HG03025 (cell line): ENCODE results near the gene MAP9.
"Not testable (repeated sequence)": the region's sequence is repeated elsewhere in the genome, so short reads cannot be mapped to it uniquely, and the experiment has no call there.

Experiments
- ATAC-seq: cut with Tn5 transposase; IDR thresholded peaks from one replicate; pipeline ENCODE4 v1.9.1; 2021; ENCODE audit warnings: mild to moderate bottlenecking, moderate library complexity; ENCODE audit not compliant: unreplicated experiment, low FRiP score

The MAP9 gene

DNA sequence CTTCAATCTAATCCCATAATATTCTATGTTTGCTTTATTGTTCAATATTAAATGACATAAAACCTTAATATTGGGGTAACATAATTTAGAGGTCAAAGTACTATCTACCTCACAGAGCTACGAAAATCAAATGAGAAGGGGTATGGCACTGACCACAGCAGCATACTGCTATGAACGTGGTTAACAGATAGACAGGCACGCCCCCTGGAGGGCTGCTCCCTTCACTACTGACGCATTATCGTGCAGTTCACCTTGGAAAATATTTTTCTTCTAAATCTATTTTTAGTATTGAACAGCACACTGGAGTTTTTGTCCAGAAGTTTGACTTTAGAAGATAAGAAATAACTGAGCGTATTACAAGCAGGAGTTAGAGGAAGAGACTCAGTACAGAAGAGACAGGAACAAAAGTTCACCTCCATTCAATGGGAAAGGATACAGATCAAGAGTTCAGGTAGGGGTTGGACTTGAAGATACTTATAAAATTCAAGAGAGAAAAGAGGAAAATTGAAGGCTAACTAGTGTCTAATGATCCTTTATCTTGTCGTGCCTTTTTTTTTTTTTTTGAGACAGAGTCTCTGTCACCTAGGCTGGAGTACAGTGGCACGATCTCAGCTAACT, 22.7 kb downstream of the MAP9 start:
- peak; percentile 93 for ATAC-seq

DNA sequence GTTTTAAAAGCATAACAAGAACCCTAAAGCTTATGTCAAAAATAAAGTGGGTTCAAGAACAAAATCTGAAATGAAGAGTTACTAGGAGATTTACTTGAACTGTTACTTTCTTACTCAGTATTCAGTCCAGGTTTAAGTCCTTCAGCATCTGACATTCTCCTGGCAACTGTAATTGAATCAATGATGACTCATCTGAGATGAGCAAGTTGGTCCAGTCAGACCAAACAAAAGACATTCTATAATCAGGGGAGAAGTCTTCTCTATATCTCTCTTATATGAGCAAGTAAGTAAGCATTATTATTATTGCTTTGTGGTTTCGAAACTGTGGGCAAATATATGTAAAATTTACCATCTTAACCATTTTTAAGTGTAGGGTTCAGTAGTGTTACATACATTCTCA, 34.6 kb downstream of the MAP9 start:
- ATAC-seq = no peak

DNA sequence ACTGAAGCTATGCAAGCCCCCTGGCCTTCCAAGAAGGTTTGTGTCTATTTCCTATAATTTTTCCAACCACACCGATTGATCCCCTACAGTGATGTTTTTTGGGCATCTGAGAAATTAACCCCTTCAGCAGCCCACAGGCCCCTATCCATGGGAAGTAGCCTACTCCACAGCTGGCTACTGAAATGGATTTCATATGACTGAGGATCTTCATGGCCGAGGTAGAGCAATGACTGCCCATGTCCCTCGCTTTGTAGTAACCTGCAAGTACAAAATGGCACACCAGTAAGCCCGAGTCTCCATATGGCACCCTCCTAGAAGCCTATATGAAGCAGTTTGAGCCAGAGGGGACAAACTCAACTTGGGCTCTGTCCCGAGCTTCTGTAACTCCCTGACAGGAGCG, 36.8 kb downstream of the MAP9 start:
- ATAC-seq = no peak

DNA sequence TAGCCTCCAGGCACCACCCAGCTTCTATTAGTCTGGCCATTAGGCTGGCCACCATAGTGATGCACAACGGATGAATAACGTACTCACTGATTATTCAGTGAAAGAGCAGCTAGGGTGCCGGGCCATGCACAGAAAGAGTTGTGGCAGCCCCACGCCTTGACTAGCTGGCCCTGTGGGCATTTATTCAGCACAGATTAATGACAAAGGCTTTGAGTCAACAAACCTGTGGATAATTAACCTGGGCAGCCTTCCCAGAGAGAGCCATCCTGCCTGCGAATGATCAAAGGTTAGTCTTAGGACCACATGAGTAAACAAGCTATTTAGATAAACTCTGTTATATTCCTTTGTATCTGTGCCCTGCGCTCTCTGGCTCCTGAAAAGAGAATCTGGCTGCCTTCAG, 37.2 kb downstream of the MAP9 start:
- ATAC-seq = no peak

DNA sequence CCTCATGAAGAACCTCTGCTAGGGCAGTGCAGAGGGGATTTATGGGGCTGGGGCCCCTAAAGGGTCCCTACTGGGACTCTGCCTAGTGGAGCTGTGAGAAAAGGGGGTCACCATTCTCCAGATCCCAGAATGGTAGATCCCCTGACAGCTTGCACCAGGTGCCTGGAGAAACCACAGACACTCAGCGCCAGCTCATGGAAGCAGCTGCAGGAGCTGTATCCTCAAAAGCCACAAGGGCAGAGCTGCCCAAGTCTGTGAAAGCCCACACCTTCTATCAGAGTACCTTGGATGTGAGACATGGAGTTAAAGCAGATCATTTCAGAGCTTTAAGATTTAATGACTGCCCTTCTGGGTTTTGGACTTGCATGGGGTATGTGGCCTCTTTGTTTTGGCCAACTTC, 38.6 kb downstream of the MAP9 start:
- ATAC-seq = no peak

DNA sequence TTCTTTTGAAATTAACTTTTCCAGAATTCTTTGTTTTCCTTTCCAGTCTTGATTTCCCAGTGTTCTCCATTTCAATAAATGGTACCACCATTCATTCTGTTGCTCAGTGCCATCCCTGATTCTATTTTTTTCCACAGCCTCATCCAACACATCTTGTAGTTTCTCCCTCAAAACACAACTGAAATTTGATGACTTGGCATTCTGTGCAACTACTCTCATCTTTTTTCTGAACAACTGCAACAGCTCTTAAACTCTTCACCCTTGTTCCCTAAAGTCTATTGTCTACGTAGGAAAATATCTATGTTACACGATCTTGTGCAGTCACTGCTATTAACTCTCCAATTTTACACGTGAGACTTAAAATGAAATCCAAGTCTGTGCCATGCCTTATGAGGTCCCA, 40.5 kb downstream of the MAP9 start:
- ATAC-seq = no peak

DNA sequence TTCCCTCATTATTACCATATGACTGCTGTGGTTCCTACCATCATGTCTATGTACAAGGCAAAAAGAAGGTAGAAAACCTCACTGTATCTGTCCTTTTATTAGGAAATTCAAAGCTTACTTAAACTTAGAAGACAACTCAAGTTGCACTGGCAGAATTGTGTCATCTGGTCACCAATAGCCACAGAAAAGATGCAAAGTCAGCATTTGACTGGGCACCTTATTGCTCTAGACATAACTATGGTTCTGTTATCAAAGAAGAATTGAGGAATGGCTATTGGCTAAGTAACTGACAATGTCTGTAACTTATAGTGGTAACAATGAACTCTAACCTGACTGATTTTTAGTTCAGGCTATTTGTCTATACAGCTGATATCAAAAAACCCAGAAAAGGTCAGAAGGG, 45.3 kb downstream of the MAP9 start:
- ATAC-seq = no peak

DNA sequence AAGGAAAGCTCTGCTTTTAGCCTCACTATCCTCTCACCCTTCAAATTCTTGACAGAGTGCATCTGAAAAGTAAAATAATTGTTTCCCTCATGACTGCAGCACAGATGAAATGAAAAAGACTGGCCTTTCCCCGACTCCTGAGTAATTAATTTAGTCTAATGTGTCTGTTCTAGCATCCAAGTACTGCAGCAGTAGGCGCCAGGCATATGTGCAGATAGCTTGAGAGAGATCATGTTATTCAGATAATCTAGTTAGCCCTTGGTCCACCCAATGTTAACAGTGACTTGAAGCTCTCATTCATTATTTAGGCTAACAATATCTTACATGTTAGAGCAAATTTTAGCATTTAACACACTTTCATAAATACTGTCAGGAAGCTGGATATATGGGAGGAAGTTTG, 54.0 kb downstream of the MAP9 start:
- ATAC-seq = no peak

DNA sequence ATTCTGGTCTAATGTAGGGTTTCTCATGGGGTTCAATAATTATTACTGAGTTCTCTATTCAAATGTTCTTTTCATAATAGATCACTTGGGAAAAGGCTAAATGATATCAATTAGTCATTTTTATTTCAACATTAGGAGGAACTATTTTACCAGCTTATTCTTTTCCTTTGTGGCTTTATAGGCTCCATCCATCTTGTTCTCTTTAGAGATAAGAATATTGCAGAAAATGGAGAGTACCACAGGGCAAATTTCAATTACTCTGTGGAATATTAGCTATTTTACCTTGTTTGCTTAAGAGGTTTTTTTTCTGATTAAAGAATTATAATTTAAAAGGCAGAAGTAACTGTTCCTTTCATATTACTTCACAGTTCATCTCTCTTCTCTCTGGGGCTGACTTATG, 55.8 kb downstream of the MAP9 start:
- ATAC-seq = no peak

DNA sequence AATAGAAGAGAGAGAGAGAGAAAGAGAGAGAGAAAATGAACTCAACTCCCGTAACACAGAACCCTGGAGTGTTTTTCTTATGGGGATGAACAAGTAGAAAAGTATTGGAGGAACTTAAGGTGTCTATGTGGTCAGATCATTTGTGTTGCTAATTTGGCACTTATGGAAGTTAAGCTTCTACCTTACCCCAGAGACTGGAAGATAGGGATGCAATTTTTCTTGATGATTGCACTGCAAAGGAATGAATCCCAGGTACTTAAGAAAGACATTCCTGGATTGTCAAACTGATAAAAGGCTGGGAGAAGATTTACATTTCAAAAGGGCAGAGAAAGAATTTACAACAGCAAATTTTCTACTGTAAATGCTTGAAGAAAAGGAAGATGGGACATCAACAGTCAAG, 57.2 kb downstream of the MAP9 start:
- ATAC-seq = no peak

DNA sequence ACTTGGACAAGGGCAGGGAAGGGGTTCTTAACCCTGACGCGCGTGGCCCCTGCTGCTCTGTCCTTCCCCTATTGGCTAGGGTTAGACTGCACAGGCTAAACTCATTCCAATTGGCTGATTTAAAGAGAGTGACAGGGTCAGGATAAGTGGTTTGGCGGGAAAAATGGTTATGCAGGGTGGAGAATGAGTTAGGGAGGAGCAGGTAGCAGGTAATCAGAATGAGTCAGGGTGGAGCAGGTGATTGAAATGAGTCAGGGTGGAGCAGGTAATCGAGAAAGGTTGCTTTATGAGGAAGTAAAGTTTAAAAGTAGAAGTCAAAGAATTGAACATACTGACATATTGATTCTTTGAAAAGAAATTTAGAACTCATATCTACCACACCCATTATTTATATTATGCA, 64.7 kb downstream of the MAP9 start:
- not testable (repeated sequence) for ATAC-seq

DNA sequence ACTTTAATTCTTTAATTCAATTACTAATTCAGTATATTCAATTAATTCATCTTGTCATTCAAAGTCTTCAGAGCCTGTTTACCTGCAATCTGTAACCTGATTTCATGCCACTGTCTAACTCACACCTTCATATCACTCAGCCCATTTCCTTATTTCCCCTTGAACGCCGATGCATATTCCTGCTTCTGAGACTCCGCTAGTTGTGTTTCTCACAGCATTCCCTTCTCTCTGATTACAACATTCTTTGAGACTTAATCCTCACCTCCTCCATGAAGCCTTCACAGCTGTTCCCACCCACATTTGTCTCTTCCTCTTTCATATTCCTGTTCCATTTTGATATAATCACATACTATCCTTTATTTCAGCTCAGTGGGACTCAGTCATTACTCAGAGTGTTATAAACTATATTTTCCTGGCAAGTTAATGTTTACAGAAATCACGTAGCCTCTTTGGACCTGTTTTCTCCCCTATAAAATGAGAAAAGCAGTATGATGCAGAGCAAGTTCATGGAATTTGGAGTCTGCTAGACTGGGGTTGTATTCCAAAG, 69.0 kb downstream of the MAP9 start:
- no peak for ATAC-seq

DNA sequence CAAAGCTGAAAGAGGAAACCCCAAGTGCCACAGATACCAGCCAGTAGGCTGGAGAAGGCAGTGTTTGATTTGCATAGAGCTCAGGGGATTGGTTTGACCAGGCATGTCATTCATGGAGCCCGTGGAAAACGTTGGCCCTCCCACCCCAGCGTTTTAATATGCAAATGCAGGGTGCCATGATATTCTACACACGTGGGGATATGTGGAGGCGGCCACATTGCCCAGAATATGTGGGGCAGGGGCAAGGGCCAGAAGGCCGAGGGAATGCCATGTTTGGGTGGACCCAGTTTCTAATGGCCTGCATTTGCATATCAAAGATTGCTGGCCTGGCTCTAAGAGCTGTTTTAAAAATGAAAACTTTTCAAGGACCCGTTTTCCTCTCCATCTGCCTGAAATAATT, 71.1 kb downstream of the MAP9 start:
- no peak for ATAC-seq

DNA sequence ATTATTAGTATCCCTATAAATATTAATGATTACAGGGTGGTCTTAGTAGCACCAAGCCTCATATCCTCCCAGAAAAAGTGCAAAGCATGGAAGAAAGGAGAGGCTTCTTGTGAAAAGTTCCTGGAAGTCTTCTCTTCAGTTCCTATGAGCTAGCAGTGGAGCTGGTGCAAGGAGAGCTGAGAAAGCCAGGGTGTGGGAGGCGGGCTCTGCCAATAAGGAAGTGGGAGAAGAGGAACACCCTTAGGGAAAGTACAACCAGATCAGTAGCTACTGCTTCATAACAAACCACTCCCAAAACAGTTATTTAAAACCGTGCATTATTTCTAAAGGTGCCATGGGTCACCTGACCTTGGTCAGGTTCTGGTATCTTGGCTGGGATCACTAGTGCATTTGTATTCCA, 72.4 kb downstream of the MAP9 start:
- ATAC-seq = no peak

DNA sequence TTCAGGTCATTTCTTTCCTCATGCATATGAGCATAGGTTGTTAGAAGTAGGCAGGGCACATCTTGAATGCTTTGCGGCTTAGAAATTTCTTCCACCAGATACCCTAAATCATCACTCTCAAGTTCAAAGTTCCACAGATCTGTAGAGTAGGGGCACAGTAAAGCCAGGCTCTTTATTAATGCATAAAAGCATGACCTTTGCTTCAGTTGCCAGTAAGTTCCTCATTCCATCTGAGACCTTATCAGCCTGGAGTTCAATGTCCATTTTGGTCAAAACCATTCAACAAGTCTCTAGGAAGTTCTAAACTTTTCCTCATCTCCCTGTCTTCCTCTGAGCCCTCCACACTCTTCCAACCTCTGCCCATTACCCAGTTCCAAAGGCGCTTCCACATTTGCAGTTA, 77.7 kb downstream of the MAP9 start:
- no peak for ATAC-seq
